PC-3 (cell line): ENCODE data around the gene CYP46A1. TPM values are rescaled to one million over a fixed set of nuclear protein-coding genes. Genes with fewer than 3 reads are reported as not detected.

ENCODE experiments used
- ATAC-seq: fragments of 200-7000 bp; cut with Tn5 transposase; 2 replicates; pipeline ENCODE4 v1.9.1; 2020; ENCODE audit warnings: mild to moderate bottlenecking, moderate library complexity
- BruUV-seq: library from RNA; stranded (reverse); fragments of 400-500 nt; replicated peaks from 2 replicates; lab custom pipeline; 2021; lab: Mats Ljungman, UMichigan
- CTCF ChIA-PET: fragments of 300-600 bp; sonication (Branson Sonifier 250); formaldehyde crosslinking; loops from one replicate; lab custom pipeline; 2022; ENCODE audit warnings: antibody characterized with exemption; lab: Charles Lee
- POLR2A ChIA-PET: fragments of 300-600 bp; sonication (Branson Sonifier 250); formaldehyde crosslinking; loops from one replicate; lab custom pipeline; 2022; ENCODE audit warnings: antibody characterized with exemption; ENCODE audit not compliant: unreplicated experiment; lab: Charles Lee
- DNase-seq: peaks from one replicate; pipeline ENCODE4 v3.0.0-alpha.2; 2015
- H2AFZ ChIP-seq: fragments of 300-600 bp; sonication (generic); 2 replicates; pipeline ENCODE4 v1.6.0; 2016; ENCODE audit warnings: antibody characterized with exemption, low read length
- H3F3A ChIP-seq: fragments of 300-600 bp; sonication (generic); one replicate; pipeline ENCODE4 v1.6.0; 2017; ENCODE audit warnings: antibody characterized with exemption, low read length, control low read depth, mild to moderate bottlenecking; ENCODE audit not compliant: unreplicated experiment
- H3K27ac ChIP-seq: fragments of 300-600 bp; sonication (generic); 2 replicates; pipeline ENCODE4 v1.5.1; 2016; ENCODE audit warnings: mild to moderate bottlenecking, low read length
- H3K27me3 ChIP-seq: fragments of 300-600 bp; sonication (generic); 2 replicates; pipeline ENCODE4 v1.6.1; 2016; ENCODE audit warnings: low read length, mixed read lengths
- H3K36me3 ChIP-seq: fragments of 300-600 bp; sonication (generic); 2 replicates; pipeline ENCODE4 v1.6.1; 2016; ENCODE audit warnings: low read depth, mixed run types, low read length, mixed read lengths
- H3K4me1 ChIP-seq: fragments of 300-600 bp; sonication (generic); 2 replicates; pipeline ENCODE4 v1.5.1; 2016; ENCODE audit warnings: low read length; ENCODE audit not compliant: insufficient read depth
- H3K4me2 ChIP-seq: fragments of 300-600 bp; sonication (generic); 2 replicates; pipeline ENCODE4 v1.6.0; 2016; ENCODE audit warnings: low read length
- H3K4me3 ChIP-seq: fragments of 300-600 bp; sonication (generic); 2 replicates; pipeline ENCODE4 v1.5.1; 2016; ENCODE audit warnings: mild to moderate bottlenecking, low read length, mixed read lengths
- H3K79me2 ChIP-seq: fragments of 300-600 bp; sonication (generic); 2 replicates; pipeline ENCODE4 v1.6.1; 2017; ENCODE audit warnings: low read length, mixed read lengths
- H3K9ac ChIP-seq: fragments of 300-600 bp; sonication (generic); 2 replicates; pipeline ENCODE4 v1.6.0; 2016; ENCODE audit warnings: mild to moderate bottlenecking, low read length
- H3K9me2 ChIP-seq: fragments of 300-600 bp; sonication (generic); replicated peaks from 2 replicates; pipeline ENCODE4 v1.6.1; 2016; ENCODE audit warnings: mixed run types, low read length, mixed read lengths
- H3K9me3 ChIP-seq: fragments of 300-600 bp; sonication (generic); 2 replicates; pipeline ENCODE4 v1.6.1; 2016; ENCODE audit warnings: low read length, mixed read lengths
- H4K20me1 ChIP-seq: fragments of 300-600 bp; sonication (generic); 2 replicates; pipeline ENCODE4 v1.6.1; 2016; ENCODE audit warnings: low read length, mixed read lengths
- CTCF ChIP-seq: fragments of 300-600 bp; sonication (generic); conservative IDR thresholded peaks from 2 replicates; pipeline ENCODE4 v1.5.1; 2017; ENCODE audit warnings: antibody characterized with exemption, low read depth, mild to moderate bottlenecking, low read length
- EZH2 ChIP-seq: fragments of 300-600 bp; sonication (generic); IDR thresholded peaks from one replicate; pipeline ENCODE4 v1.6.1; 2017; ENCODE audit warnings: antibody characterized with exemption, mild to moderate bottlenecking, low read length; ENCODE audit not compliant: unreplicated experiment
- EZH2phosphoT487 ChIP-seq: fragments of 300-600 bp; sonication (generic); IDR thresholded peaks from 2 replicates; pipeline ENCODE4 v1.6.1; 2018; ENCODE audit warnings: mild to moderate bottlenecking, antibody characterized with exemption, low read length, borderline replicate concordance
- intact Hi-C: fragments of 100-400 bp; cut with micrococcal nuclease; formaldehyde crosslinking; loops from 2 replicates; pipeline ENCODE4 v1.9.0; 2023
- total RNA-seq: library from RNA; depleted of rRNA; stranded (reverse); fragments of >200 nt; gene quantifications from 2 replicates; pipeline ENCODE4 v1.2.3, GENCODE V29; 2014

Gene CYP46A1
- total RNA-seq, 1 experiment from 2014 or later: 1.2 TPM

GRCh38 chr14:99729991-99730875 lies 46.1 kb downstream of the CYP46A1 start:
- intact Hi-C loops: loop anchor here (1.0 to 2.0 kb wide), 3 partner anchors 27 to 155 kb away; no protein-coding TSS in a partner anchor
- BruUV-seq: no TSS peak
- Histone ChIP-seq H4K20me1 (no peaks in the 10 kb centered on the region), H3K36me3 (no peaks in the 10 kb centered on the region), H3F3A (no peaks in the 10 kb centered on the region), H3K9me3 (no peaks in the 10 kb centered on the region), H3K4me2 (peak overlapping the region; percentile 94), H3K4me3 (peak overlapping the region; percentile 68), H3K9me2 (no peaks in the 10 kb centered on the region), H3K27me3 (no peaks in the 10 kb centered on the region), H3K79me2 (no peaks in the 10 kb centered on the region), H3K4me1 (no peaks in the 10 kb centered on the region; the same call in 1 of the 2 replicates), H3K27ac (no peak overlapping the region), H3K9ac (peak overlapping the region; percentile 43; the same call in 1 of the 2 replicates), H2AFZ (peak overlapping the region; percentile 82)
- DNase-seq (peak; percentile 76), ATAC-seq (peak; percentile 81)
- TF ChIP-seq CTCF (peak; percentile 82), EZH2phosphoT487 (no peak), EZH2 (no peak)
- ChIA-PET POLR2A (no interaction called here), CTCF (interaction anchor here (0.6 to 1.0 kb wide), 3 partner anchors 28 to 169 kb away, joined by 3 to 11 read pairs (median 4); no protein-coding TSS in a partner anchor)

- intact Hi-C loops: loop anchor here (1.0 to 2.0 kb wide), 3 partner anchors 26 to 154 kb away; no protein-coding TSS in a partner anchor
- Histone ChIP-seq H3K79me2 (no peaks in the 10 kb centered on the region), H4K20me1 (no peaks in the 10 kb centered on the region), H3K4me1 (no peaks in the 10 kb centered on the region; the same call in 1 of the 2 replicates), H3K9me3 (no peaks in the 10 kb centered on the region), H3K4me3 (peak overlapping the region; percentile 68; the same call in 1 of the 2 replicates), H3K4me2 (peak overlapping the region; percentile 94), H3K36me3 (no peaks in the 10 kb centered on the region), H3K27ac (no peak overlapping the region), H2AFZ (peak overlapping the region; percentile 82), H3K9ac (no peak overlapping the region), H3F3A (no peaks in the 10 kb centered on the region), H3K9me2 (no peaks in the 10 kb centered on the region), H3K27me3 (no peaks in the 10 kb centered on the region)
- no TSS peak for BruUV-seq
- TF ChIP-seq CTCF: no peak
- no peak; the same call in 1 of the 2 replicates for ATAC-seq
- POLR2A ChIA-PET: no interaction called here
- DNase-seq: no peak
- CTCF ChIA-PET: interaction anchor here (1.0 kb wide), 1 partner anchor 27 kb away, joined by 4 read pairs; no protein-coding TSS in a partner anchor
These were observed 46.9 kb downstream of the CYP46A1 start for GRCh38 chr14:99730876-99731546.
